Mononuclear cell (primary cell): ENCODE measurements around the gene YPEL2. TPM values are rescaled to one million over a fixed set of nuclear protein-coding genes. Genes with fewer than 3 reads are reported as not detected.

Experiments used
- H3K27me3 ChIP-seq: 2 replicates; pipeline ENCODE4 v1.6.0; 2011; ENCODE audit warnings: low read length, control low read depth; ENCODE audit not compliant: insufficient read depth
- H3K4me1 ChIP-seq: 2 replicates; pipeline ENCODE4 v1.5.1; 2011; ENCODE audit warnings: mild to moderate bottlenecking, low read length, control low read depth; ENCODE audit not compliant: insufficient read depth
- H3K4me3 ChIP-seq: 2 replicates; pipeline ENCODE4 v1.5.1; 2011; ENCODE audit warnings: mild to moderate bottlenecking, low read length, moderate library complexity
- H3K9me3 ChIP-seq: 2 replicates; pipeline ENCODE4 v1.5.1; 2011; ENCODE audit warnings: low read depth, mild to moderate bottlenecking, control low read depth, low read length
- total RNA-seq: library from RNA; depleted of rRNA; stranded (reverse); fragments of >200 nt; gene quantifications from one replicate; pipeline ENCODE4 v1.2.3, GENCODE V29; 2012

Gene YPEL2
- total RNA-seq, 1 donor, result 70.9 TPM

GRCh38 chr17:59315866-59316265, 15.6 kb upstream of the YPEL2 start:
- no peaks in the 10 kb centered on the region for H3K9me3 ChIP-seq
- H3K4me3 ChIP-seq, result no peak overlapping the region
- no peaks in the 10 kb centered on the region for H3K4me1 ChIP-seq
- no peaks in the 10 kb centered on the region for H3K27me3 ChIP-seq

- Histone ChIP-seq H3K4me3 (no peak overlapping the region), H3K9me3 (no peaks in the 10 kb centered on the region), H3K27me3 (no peaks in the 10 kb centered on the region), H3K4me1 (peaks cover 37% of the 10 kb centered on the region)
These were observed 4.1 kb upstream of the YPEL2 start for GRCh38 chr17:59327121-59327980.

- no peaks in the 10 kb centered on the region for H3K27me3 ChIP-seq
- no peak overlapping the region for H3K4me3 ChIP-seq
- peaks cover 40% of the 10 kb centered on the region for H3K4me1 ChIP-seq
- H3K9me3 ChIP-seq, result no peaks in the 10 kb centered on the region
These were observed 3.5 kb upstream of the YPEL2 start for GRCh38 chr17:59327981-59328290.

GRCh38 chr17:59328601-59329000, 2.9 kb upstream of the YPEL2 start:
- Histone ChIP-seq H3K4me1 (peaks cover 46% of the 10 kb centered on the region), H3K9me3 (no peaks in the 10 kb centered on the region), H3K4me3 (no peak overlapping the region), H3K27me3 (no peaks in the 10 kb centered on the region)

- no peak overlapping the region for H3K4me3 ChIP-seq
- H3K4me1 ChIP-seq, result peaks cover 54% of the 10 kb centered on the region
- no peaks in the 10 kb centered on the region for H3K27me3 ChIP-seq
- no peaks in the 10 kb centered on the region for H3K9me3 ChIP-seq
These were observed 2.0 kb upstream of the YPEL2 start for GRCh38 chr17:59329176-59330052.

GRCh38 chr17:59330053-59330942, 1.2 kb upstream of the YPEL2 start:
- Histone ChIP-seq H3K4me3 (no peak overlapping the region), H3K9me3 (no peaks in the 10 kb centered on the region), H3K27me3 (no peaks in the 10 kb centered on the region), H3K4me1 (peaks cover 61% of the 10 kb centered on the region)

- H3K4me3 ChIP-seq, result peak overlapping the region; percentile 83
- peaks cover 73% of the 10 kb centered on the region for H3K4me1 ChIP-seq
- H3K9me3 ChIP-seq, result no peaks in the 10 kb centered on the region
- H3K27me3 ChIP-seq, result no peaks in the 10 kb centered on the region
These were observed 684 bp downstream of the YPEL2 start for GRCh38 chr17:59331929-59332748.

GRCh38 chr17:59332749-59333377, 1.4 kb downstream of the YPEL2 start:
- H3K27me3 ChIP-seq, result no peaks in the 10 kb centered on the region
- peaks cover 69% of the 10 kb centered on the region for H3K4me1 ChIP-seq
- no peaks in the 10 kb centered on the region for H3K9me3 ChIP-seq
- H3K4me3 ChIP-seq, result peak overlapping the region; percentile 83

GRCh38 chr17:59333836-59334235, 2.4 kb downstream of the YPEL2 start:
- Histone ChIP-seq H3K27me3 (no peaks in the 10 kb centered on the region), H3K9me3 (no peaks in the 10 kb centered on the region), H3K4me1 (peaks cover 61% of the 10 kb centered on the region), H3K4me3 (no peak overlapping the region)

- Histone ChIP-seq H3K4me3 (no peak overlapping the region), H3K27me3 (no peaks in the 10 kb centered on the region), H3K4me1 (peaks cover 49% of the 10 kb centered on the region)
These were observed 4.2 kb downstream of the YPEL2 start for GRCh38 chr17:59335685-59336084.

GRCh38 chr17:59337741-59338299, 6.4 kb downstream of the YPEL2 start:
- Histone ChIP-seq H3K4me3 (no peak overlapping the region), H3K27me3 (no peaks in the 10 kb centered on the region), H3K4me1 (peaks cover 50% of the 10 kb centered on the region), H3K9me3 (no peaks in the 10 kb centered on the region)

More at GRCh38 chr17:59335685-59336084, 4.2 kb downstream of the YPEL2 start:
- H3K9me3 ChIP-seq, result no peaks in the 10 kb centered on the region

GRCh38 chr17:59338498-59338897, 7.0 kb downstream of the YPEL2 start:
- H3K9me3 ChIP-seq, result no peaks in the 10 kb centered on the region
- H3K4me3 ChIP-seq, result no peak overlapping the region
- no peaks in the 10 kb centered on the region for H3K27me3 ChIP-seq
- peaks cover 50% of the 10 kb centered on the region for H3K4me1 ChIP-seq

GRCh38 chr17:59341922-59342321, 10.5 kb downstream of the YPEL2 start:
- H3K9me3 ChIP-seq, result no peaks in the 10 kb centered on the region
- no peaks in the 10 kb centered on the region for H3K27me3 ChIP-seq
- H3K4me3 ChIP-seq, result no peak overlapping the region
- H3K4me1 ChIP-seq, result peaks cover 35% of the 10 kb centered on the region
